SU-DHL-6 (cell line): ENCODE data around the gene IFNGR2.

ENCODE experiments used
- H2AFZ ChIP-seq: fragments of 200-600 bp; sonication (generic); 2 replicates; pipeline ENCODE4 v1.6.1; 2014; ENCODE audit warnings: low read depth, mild to moderate bottlenecking, moderate library complexity, mixed read lengths, antibody characterized with exemption, low read length; ENCODE audit not compliant: severe bottlenecking
- H3F3A ChIP-seq: fragments of 200-600 bp; shearing (Covaris generic); 2 replicates; pipeline ENCODE4 v1.6.0; 2016; ENCODE audit warnings: antibody characterized with exemption, mild to moderate bottlenecking; ENCODE audit not compliant: insufficient read depth
- H3K27ac ChIP-seq: fragments of 200-600 bp; sonication (generic); 2 replicates; pipeline ENCODE4 v1.5.1; 2016; ENCODE audit warnings: low read depth, mild to moderate bottlenecking, low read length, moderate library complexity, mixed read lengths
- H3K27me3 ChIP-seq: fragments of 200-600 bp; sonication (generic), shearing (Covaris generic); 2 replicates; pipeline ENCODE4 v1.6.0; 2014; ENCODE audit warnings: mild to moderate bottlenecking, low read length
- H3K36me3 ChIP-seq: fragments of 200-600 bp; sonication (generic); 2 replicates; pipeline ENCODE4 v1.6.1; 2014; ENCODE audit warnings: mild to moderate bottlenecking, low read length, mixed read lengths
- H3K4me2 ChIP-seq: fragments of 300-600, 200-600 bp; shearing (Covaris generic), sonication (generic); 2 replicates; pipeline ENCODE4 v1.6.0; 2014; ENCODE audit warnings: low read length, low read depth, mild to moderate bottlenecking; ENCODE audit not compliant: poor library complexity, severe bottlenecking
- H3K4me3 ChIP-seq: fragments of 200-600 bp; sonication (generic); 2 replicates; pipeline ENCODE4 v1.5.1; 2014; ENCODE audit warnings: antibody characterized with exemption, low read length, mild to moderate bottlenecking, mixed read lengths; ENCODE audit not compliant: insufficient read depth, poor library complexity, severe bottlenecking
- H3K79me2 ChIP-seq: fragments of 200-600 bp; sonication (generic); 2 replicates; pipeline ENCODE4 v1.6.1; 2014; ENCODE audit warnings: mild to moderate bottlenecking, low read length, moderate library complexity; ENCODE audit not compliant: insufficient read depth
- H3K9ac ChIP-seq: fragments of 200-600 bp; sonication (generic); 2 replicates; pipeline ENCODE4 v1.7.0; 2014; ENCODE audit warnings: mild to moderate bottlenecking, low read length
- H3K9me2 ChIP-seq: fragments of 200-600 bp; sonication (generic); replicated peaks from 2 replicates; pipeline ENCODE4 v1.6.1; 2014; ENCODE audit warnings: low read length; ENCODE audit not compliant: insufficient read depth
- H3K9me3 ChIP-seq: fragments of 200-600 bp; sonication (generic); 2 replicates; pipeline ENCODE4 v1.6.1; 2014; ENCODE audit warnings: low read length, mixed read lengths; ENCODE audit not compliant: insufficient read depth
- H4K20me1 ChIP-seq: fragments of 200-600 bp; sonication (generic); 2 replicates; pipeline ENCODE4 v1.6.1; 2014; ENCODE audit warnings: low read depth, mild to moderate bottlenecking, antibody characterized with exemption, low read length, moderate library complexity, mixed read lengths
- EZH2phosphoT487 ChIP-seq: fragments of 200-600 bp; sonication (generic), shearing (Covaris generic); conservative IDR thresholded peaks from 2 replicates; pipeline ENCODE4 v1.6.1; 2018; ENCODE audit warnings: mild to moderate bottlenecking, antibody characterized with exemption, low read length, moderate library complexity, mixed read lengths
- TF ChIP-seq, protein P1 (sequence below): fragments of 200-600 bp; sonication (generic); IDR thresholded peaks from one replicate; pipeline ENCODE4 v1.5.1; 2017; ENCODE audit warnings: antibody characterized with exemption, mild to moderate bottlenecking, low read length, moderate library complexity; ENCODE audit not compliant: insufficient read depth, poor library complexity, severe bottlenecking

Gene IFNGR2

DNA sequence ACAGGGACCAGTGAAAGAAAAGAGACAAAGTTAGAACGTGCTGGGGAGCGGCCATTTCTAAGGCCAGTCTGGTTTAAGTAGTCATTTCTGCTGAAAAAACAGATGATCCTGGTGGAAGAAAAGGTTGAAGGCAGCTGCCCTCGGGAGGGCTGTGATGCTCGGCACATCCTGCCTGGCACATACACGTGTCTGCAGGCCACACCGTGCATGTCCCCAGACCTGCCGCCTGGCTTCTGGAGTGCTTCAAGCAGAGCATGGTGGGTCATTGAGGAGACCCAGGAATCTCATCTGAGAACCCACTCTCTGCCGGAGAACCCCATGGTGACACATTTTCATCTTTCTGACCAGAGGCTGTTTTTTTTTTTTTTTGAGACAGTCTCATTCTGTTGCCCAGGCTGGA is 46.0 kb upstream of the IFNGR2 start:
- peaks cover 12% of the 10 kb centered on the region; the same call in 1 of the 2 replicates for H3K36me3 ChIP-seq

DNA sequence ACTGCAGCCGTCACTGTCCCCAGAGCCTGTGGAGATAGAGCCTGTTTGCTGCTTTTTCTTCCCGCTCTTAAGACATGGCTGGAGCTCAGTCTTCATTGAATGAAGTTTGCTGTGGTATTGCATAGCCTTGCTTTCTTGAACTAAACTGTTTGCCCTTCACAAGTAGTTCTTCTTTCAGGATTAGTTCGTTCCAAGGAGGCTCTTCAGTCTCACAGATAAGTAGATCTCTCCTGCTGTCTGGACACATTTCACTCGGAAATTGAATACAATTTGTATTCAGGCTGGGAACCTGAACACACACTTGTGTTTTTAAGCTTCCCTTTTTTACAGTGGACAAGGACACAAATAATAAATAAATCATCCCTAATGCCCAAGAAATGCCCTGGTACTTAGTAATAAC is 43.8 kb upstream of the IFNGR2 start:
- Histone ChIP-seq H3K36me3 (peaks cover 9% of the 10 kb centered on the region; the same call in 1 of the 2 replicates), H2AFZ (no peak overlapping the region), H3K9me3 (no peaks in the 10 kb centered on the region), H3F3A (peaks cover 46% of the 10 kb centered on the region), H3K27me3 (no peaks in the 10 kb centered on the region), H3K27ac (no peak overlapping the region), H3K4me2 (no peak overlapping the region), H3K9me2 (no peaks in the 10 kb centered on the region), H3K79me2 (no peaks in the 10 kb centered on the region), H3K4me3 (no peak overlapping the region), H4K20me1 (no peaks in the 10 kb centered on the region), H3K9ac (no peak overlapping the region)
- no peak for TF ChIP-seq EZH2phosphoT487
- TF ChIP-seq, protein P1, sequence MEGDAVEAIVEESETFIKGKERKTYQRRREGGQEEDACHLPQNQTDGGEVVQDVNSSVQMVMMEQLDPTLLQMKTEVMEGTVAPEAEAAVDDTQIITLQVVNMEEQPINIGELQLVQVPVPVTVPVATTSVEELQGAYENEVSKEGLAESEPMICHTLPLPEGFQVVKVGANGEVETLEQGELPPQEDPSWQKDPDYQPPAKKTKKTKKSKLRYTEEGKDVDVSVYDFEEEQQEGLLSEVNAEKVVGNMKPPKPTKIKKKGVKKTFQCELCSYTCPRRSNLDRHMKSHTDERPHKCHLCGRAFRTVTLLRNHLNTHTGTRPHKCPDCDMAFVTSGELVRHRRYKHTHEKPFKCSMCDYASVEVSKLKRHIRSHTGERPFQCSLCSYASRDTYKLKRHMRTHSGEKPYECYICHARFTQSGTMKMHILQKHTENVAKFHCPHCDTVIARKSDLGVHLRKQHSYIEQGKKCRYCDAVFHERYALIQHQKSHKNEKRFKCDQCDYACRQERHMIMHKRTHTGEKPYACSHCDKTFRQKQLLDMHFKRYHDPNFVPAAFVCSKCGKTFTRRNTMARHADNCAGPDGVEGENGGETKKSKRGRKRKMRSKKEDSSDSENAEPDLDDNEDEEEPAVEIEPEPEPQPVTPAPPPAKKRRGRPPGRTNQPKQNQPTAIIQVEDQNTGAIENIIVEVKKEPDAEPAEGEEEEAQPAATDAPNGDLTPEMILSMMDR, result no peak

More for the DNA sequence above, 46.0 kb upstream of the IFNGR2 start:
- no peaks in the 10 kb centered on the region for H3K79me2 ChIP-seq
- no peak overlapping the region for H3K4me2 ChIP-seq
- H3K9ac ChIP-seq, result no peak overlapping the region
- H3F3A ChIP-seq, result peaks cover 32% of the 10 kb centered on the region
- no peak overlapping the region for H2AFZ ChIP-seq
- H3K27me3 ChIP-seq, result no peaks in the 10 kb centered on the region
- no peaks in the 10 kb centered on the region for H4K20me1 ChIP-seq
- no peaks in the 10 kb centered on the region for H3K9me2 ChIP-seq
- no peak overlapping the region for H3K4me3 ChIP-seq
- no peak for TF ChIP-seq EZH2phosphoT487
- TF ChIP-seq, protein P1, result no peak
- H3K9me3 ChIP-seq, result no peaks in the 10 kb centered on the region
- H3K27ac ChIP-seq, result no peak overlapping the region

DNA sequence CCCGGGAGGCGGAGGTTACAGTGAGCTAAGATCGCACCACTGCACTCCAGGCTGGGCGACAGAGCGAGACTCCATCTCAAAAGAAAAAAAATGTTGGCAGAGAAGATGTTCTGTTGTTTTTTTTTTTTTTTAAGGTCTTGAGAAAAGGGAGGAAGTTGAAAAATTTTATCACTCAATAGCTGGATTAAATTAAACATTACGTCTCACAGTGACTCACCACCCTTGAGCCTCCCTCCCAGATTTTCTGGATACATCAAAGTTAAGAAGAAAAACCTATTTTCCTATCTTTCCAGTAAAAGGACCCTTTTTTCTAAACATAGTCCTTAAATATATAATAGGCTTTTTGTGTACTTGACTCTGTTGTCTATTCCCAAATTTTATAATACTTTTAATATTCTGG is 42.9 kb upstream of the IFNGR2 start:
- no peaks in the 10 kb centered on the region for H3K27me3 ChIP-seq
- no peaks in the 10 kb centered on the region for H3K9me3 ChIP-seq
- 0 out of 2 replicates have a peak overlapping the region, but pooled peaks have one; percentile 44 for H3K9ac ChIP-seq
- TF ChIP-seq, protein P1, result no peak
- no peak for TF ChIP-seq EZH2phosphoT487
- H3K79me2 ChIP-seq, result no peaks in the 10 kb centered on the region
- peaks cover 46% of the 10 kb centered on the region for H3F3A ChIP-seq
- H3K27ac ChIP-seq, result no peak overlapping the region; the same call in 1 of the 2 replicates
- H2AFZ ChIP-seq, result no peak overlapping the region
- H3K9me2 ChIP-seq, result no peaks in the 10 kb centered on the region
- H3K4me2 ChIP-seq, result peak overlapping the region; percentile 77
- peaks cover 2% of the 10 kb centered on the region; the same call in 1 of the 2 replicates for H3K36me3 ChIP-seq
- no peaks in the 10 kb centered on the region for H4K20me1 ChIP-seq
- no peak overlapping the region for H3K4me3 ChIP-seq
